H54 (cell line): Measurements from ENCODE around the gene ZNF574.

Source experiments
- DNase-seq: peaks from one replicate; pipeline ENCODE4 v3.0.0; 2011; ENCODE audit warnings: low spot score, mixed read lengths; ENCODE audit not compliant: insufficient read length
- FAIRE-seq: peaks from 3 replicates; lab custom pipeline; 2011; peaks lifted over from hg19 to GRCh38; lab: Jason Lieb, UNC
- POLR2A ChIP-seq: IDR thresholded peaks from 2 replicates; pipeline ENCODE4 v1.6.1; 2011; ENCODE audit warnings: low read depth, mild to moderate bottlenecking, low read length

ZNF574 gene

GRCh38 chr19:42081584-42082203 lies 5.7 kb downstream of the ZNF574 start:
- peak; percentile 67 for DNase-seq
- TF ChIP-seq POLR2A, result no peak
- no peak for FAIRE-seq

GRCh38 chr19:42083537-42083936 lies 7.6 kb downstream of the ZNF574 start:
- no peak for FAIRE-seq
- TF ChIP-seq POLR2A, result no peak

GRCh38 chr19:42086188-42086736 lies 10.3 kb downstream of the ZNF574 start:
- no peak for TF ChIP-seq POLR2A
- no peak for FAIRE-seq
- DNase-seq, result no peak

More at GRCh38 chr19:42083537-42083936, 7.6 kb downstream of the ZNF574 start:
- DNase-seq, result no peak

GRCh38 chr19:42086770-42087550 lies 11.0 kb downstream of the ZNF574 start:
- no peak for DNase-seq
- no peak for TF ChIP-seq POLR2A
- no peak for FAIRE-seq

GRCh38 chr19:42088471-42089190 lies 12.7 kb downstream of the ZNF574 start:
- TF ChIP-seq POLR2A, result peak; percentile 21; the same call in 1 of the 2 replicates
- DNase-seq (peak; percentile 78), FAIRE-seq (no peak)

DNA sequence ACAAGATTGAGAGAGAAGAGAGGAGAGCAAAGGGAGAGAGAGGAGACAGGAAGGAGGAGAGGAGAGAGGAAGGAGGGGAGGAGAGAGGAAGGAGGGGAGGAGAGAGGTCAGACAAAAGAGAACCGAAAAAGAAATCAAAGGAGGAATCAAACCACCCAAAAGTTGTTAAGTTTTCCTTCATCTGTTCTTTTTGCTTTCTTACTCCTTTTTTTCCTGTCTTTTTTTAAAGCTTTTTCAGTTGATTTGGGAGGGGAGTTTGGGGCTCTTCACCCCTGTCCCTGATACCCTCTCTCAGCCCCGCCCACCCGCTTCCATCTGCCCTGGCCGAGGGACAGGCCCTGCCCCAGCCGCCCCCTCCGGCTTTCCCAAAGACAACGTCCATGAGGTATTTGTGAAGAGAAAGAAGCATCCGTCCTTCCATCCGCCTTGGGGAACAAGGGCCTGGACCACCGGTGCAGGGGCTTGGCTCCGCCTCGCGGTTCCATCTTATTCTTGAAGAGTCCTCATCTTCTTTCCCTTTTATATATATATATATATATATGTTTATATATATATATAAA lies 13.3 kb downstream of the ZNF574 start:
- no peak for DNase-seq
- TF ChIP-seq POLR2A, result no peak
- FAIRE-seq, result no peak

GRCh38 chr19:42089772-42090171 lies 13.8 kb downstream of the ZNF574 start:
- DNase-seq, result no peak
- FAIRE-seq, result no peak
- no peak for TF ChIP-seq POLR2A

- TF ChIP-seq POLR2A, result no peak
- no peak for FAIRE-seq
- DNase-seq, result no peak
Observed at GRCh38 chr19:42090672-42091071, 14.7 kb downstream of the ZNF574 start.

DNA sequence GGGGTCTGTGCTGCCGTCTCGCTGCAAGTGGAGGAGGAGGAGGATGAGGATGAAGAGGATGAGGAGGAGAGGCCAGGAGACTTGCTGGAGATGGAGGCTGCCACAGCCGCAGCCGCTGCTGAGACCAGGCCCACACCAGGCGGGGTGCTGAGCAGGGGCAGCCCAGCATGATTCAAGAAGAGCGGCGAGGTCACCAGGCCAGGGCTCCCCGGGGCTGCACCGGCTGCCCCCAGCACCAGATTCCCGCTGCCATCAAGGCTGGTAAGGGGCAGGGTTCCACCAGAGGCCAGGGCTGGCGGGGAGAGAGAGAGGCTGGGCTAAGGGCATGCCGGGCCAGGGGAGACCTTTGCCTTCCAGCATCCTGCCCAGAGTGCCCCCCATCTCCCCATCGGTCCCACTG lies 15.3 kb downstream of the ZNF574 start:
- no peak for DNase-seq
- no peak for FAIRE-seq
- peak; percentile 8; the same call in 1 of the 2 replicates for TF ChIP-seq POLR2A

DNA sequence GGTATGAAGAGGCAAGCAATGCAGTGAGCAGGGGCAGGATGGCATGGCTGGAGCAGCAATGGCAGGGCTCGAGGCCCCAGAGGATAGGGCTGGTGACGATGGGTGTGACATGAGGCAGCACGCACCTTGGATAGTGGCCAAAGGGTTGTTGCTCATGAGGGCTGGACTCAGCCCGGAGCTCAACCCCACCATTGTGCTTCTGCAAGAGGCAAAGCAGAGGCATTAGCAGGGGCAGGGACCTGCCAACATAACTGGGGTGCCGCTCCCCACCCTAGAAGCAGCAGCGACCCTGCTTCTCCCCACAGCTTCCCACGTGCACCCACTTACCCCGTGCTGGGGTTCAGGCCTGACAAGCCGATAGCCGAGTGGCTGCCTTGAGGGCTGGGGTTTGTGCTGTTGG lies 15.8 kb downstream of the ZNF574 start:
- FAIRE-seq (no peak), DNase-seq (peak; percentile 51)
- no peak for TF ChIP-seq POLR2A

DNA sequence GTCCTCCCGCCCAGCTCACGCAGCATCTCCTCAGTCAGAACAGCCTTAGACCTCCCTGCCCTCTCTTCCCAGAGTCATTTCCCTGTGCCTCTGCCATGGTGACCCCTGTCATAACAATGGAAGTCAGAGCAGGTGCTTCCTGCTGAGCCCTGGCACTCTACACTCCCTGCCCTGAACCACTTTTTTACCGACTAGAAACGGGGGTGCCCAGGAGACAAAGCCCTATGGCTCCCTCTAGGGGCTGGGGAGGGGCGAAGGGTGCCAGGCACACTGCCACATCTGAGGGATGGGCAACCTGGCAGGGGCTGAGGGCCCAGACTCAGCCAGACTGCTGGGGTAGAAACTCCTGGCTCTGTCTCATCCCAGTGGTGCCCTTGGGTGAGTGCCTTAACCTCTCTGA lies 16.4 kb downstream of the ZNF574 start:
- FAIRE-seq, result no peak
- TF ChIP-seq POLR2A, result no peak
- peak; percentile 68 for DNase-seq

- FAIRE-seq (no peak), DNase-seq (no peak)
- TF ChIP-seq POLR2A, result no peak
Observed at GRCh38 chr19:42093505-42093904, 17.5 kb downstream of the ZNF574 start.

GRCh38 chr19:42093926-42094325 lies 18.0 kb downstream of the ZNF574 start:
- FAIRE-seq (no peak), DNase-seq (no peak)
- no peak for TF ChIP-seq POLR2A
